ENCODE measurements around the gene PALMD.

The PALMD gene

DNA sequence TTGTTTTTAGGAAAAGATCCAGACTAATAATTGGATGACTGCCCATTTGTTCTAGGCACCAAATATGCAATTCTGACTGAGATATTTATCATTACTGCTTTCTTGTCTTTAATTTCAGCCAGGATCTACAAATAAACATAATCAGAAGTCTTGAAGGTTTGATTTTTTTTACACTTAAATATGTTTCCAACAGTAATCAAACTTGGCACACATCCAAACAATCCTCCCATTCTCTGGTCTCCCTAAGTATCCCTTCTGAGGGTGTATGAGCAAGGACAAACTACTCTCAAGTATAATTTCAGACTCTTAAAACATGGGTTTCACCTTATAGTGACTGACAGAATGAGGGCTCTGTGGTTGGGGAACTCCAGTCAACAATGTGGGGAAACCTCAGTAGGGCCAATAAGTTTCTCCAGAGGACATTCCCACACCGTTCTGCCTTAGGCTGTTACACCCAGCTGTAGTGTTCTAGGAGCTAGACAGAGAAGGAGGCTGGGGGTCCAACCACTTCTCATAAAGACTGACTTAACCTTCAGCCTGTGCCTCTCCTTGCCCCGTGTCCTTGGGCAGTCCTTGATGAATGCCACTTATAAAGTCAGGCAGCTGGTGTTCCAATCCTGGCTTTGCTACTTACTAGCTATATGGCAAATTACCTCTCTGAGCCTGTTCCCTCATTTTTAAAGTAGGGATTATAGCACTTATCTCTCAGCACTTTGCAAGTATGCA is 1.5 kb upstream of the PALMD start:
- DNase-seq (ENCODE audit: low read depth, low spot score): no peak
- in situ Hi-C loops (cut with HindIII; ENCODE audit: low sequenced_read_pairs): no loop called here
- H3K4me3 ChIP-seq (ENCODE audit: low read depth, low read length): no peak overlapping the region
- TF ChIP-seq, protein P1, sequence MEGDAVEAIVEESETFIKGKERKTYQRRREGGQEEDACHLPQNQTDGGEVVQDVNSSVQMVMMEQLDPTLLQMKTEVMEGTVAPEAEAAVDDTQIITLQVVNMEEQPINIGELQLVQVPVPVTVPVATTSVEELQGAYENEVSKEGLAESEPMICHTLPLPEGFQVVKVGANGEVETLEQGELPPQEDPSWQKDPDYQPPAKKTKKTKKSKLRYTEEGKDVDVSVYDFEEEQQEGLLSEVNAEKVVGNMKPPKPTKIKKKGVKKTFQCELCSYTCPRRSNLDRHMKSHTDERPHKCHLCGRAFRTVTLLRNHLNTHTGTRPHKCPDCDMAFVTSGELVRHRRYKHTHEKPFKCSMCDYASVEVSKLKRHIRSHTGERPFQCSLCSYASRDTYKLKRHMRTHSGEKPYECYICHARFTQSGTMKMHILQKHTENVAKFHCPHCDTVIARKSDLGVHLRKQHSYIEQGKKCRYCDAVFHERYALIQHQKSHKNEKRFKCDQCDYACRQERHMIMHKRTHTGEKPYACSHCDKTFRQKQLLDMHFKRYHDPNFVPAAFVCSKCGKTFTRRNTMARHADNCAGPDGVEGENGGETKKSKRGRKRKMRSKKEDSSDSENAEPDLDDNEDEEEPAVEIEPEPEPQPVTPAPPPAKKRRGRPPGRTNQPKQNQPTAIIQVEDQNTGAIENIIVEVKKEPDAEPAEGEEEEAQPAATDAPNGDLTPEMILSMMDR (IDR thresholded peaks at IDR 0.05; ENCODE audit: low read depth, low read length): no peak

DNA sequence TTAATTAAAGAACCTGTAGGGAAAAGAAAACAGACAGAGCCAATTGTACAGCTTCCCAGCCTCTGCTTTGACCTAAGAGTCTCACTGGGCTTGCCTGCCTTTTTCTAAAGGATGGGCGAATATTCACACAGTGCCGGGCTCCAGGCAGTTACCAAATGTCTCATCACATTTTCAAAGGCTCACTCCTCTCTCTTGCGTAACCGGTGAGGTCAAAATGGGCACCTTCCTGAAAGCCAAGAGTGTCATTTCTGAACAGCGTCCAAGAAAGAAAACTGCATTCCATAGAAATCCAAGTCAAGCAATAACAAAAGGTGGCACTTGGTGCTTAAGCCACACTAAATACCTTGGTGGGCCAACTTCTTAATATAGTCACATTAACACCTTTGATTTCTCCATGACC is 710 bp upstream of the PALMD start:
- H3K4me3 ChIP-seq (ENCODE audit: low read depth, low read length): no peak overlapping the region
- in situ Hi-C loops (cut with HindIII; ENCODE audit: low sequenced_read_pairs): no loop called here
- TF ChIP-seq, protein P1 (IDR thresholded peaks at IDR 0.05; ENCODE audit: low read depth, low read length): no peak
- no peak for DNase-seq (ENCODE audit: low read depth, low spot score)

DNA sequence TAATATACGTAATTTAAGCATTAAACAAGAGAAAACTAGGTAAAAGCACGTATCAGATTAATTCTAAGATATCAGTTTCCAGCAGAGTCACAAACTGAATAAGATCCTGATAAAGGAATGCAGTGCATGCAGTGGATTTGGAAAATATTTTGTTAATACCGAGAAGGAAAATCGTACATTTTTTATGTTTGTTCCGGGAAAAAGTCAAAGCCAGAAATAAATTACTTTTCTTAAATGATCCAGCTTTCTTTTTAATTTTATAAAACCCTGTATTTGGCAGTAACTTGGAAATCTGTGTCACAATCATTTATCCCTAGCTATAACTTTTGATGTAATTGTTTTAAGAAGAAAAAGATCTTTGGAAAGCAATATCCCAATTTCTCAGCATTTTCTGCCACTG is 955 bp downstream of the PALMD start:
- in situ Hi-C loops (cut with HindIII; ENCODE audit: low sequenced_read_pairs): no loop called here

DNA sequence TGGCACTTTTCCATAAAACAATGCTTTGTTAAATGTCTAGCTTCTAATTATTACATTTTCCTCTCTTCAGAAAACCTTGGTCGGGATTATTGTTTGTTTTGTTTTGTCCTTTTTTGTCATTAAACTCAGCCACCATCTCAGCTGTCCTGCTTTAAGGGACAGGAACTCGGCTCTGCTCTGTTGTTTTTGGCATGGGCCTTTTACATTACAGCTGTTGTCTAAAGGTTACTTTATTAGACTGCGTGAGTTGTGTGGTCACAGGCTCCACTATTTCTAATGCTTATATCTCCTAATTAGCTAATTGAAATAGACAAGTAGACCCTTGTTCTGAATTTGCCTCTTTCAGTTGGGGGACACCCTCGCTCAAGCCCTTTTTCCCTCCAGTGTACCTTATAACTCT is 1.6 kb downstream of the PALMD start:
- H3K4me3 ChIP-seq (ENCODE audit: low read depth, low read length): peak overlapping the region; percentile 16
- TF ChIP-seq, protein P1 (IDR thresholded peaks at IDR 0.05; ENCODE audit: low read depth, low read length): no peak
- in situ Hi-C loops (cut with HindIII; ENCODE audit: low sequenced_read_pairs): no loop called here
- DNase-seq (ENCODE audit: low read depth, low spot score): no peak

More for the DNA sequence above, 955 bp downstream of the PALMD start:
- DNase-seq (ENCODE audit: low read depth, low spot score): no peak
- TF ChIP-seq, protein P1 (IDR thresholded peaks at IDR 0.05; ENCODE audit: low read depth, low read length): no peak
- peak overlapping the region; percentile 31 for H3K4me3 ChIP-seq (ENCODE audit: low read depth, low read length)

DNA sequence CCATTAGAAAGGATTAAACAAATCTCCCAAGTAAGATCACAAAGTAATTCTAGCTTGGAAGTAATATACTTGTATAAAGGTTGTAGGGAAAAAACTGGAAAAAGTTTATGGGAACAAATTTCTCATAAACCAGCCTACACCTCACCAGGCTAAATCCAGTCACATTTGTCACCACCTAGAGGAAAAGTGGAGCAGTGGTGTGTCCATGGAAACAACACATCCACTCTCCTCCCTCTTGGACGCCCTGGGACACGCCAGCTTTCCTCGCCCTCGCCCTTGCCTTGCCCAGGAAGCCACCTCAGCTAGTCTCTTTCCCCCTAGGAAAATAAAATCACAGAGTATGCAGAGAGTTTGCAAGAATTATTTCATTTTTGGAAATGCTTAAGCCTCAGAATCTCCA is 2.2 kb downstream of the PALMD start:
- no peak for DNase-seq (ENCODE audit: low read depth, low spot score)
- TF ChIP-seq, protein P1 (IDR thresholded peaks at IDR 0.05; ENCODE audit: low read depth, low read length): peak; percentile 37
- H3K4me3 ChIP-seq (ENCODE audit: low read depth, low read length): no peak overlapping the region
- in situ Hi-C loops (cut with HindIII; ENCODE audit: low sequenced_read_pairs): no loop called here

DNA sequence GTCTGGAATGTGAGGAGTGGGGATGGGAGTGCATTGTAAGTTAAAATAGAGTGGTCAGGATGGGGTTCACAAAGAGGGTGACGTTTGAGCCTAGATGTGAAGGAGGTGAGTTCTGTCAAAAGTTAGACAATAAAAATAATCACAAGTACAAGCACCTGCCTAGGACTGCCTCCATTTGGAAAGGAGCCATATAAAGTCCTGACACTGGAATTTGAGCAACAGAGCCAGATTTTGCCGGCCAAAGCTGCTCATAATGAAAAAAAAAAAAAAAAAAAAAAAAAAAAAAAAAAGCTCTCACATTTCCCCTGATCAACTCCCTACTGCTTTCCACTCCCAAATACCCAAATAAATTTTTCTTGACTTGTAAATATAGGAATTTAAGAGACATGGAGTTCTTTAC is 4.1 kb downstream of the PALMD start:
- H3K4me3 ChIP-seq (ENCODE audit: low read depth, low read length): no peak overlapping the region
- in situ Hi-C loops (cut with HindIII; ENCODE audit: low sequenced_read_pairs): no loop called here

More for the DNA sequence above, 4.1 kb downstream of the PALMD start:
- no peak for DNase-seq (ENCODE audit: low read depth, low spot score)
- TF ChIP-seq, protein P1 (IDR thresholded peaks at IDR 0.05; ENCODE audit: low read depth, low read length): no peak
